ENCODE results near the gene MGAM2. TPM values are rescaled to one million over a fixed set of nuclear protein-coding genes. Genes with fewer than 3 reads are reported as not detected.

The MGAM2 gene
- polyA plus RNA-seq, 3 donors = 0.37 to 0.92 (median 0.67) TPM

DNA sequence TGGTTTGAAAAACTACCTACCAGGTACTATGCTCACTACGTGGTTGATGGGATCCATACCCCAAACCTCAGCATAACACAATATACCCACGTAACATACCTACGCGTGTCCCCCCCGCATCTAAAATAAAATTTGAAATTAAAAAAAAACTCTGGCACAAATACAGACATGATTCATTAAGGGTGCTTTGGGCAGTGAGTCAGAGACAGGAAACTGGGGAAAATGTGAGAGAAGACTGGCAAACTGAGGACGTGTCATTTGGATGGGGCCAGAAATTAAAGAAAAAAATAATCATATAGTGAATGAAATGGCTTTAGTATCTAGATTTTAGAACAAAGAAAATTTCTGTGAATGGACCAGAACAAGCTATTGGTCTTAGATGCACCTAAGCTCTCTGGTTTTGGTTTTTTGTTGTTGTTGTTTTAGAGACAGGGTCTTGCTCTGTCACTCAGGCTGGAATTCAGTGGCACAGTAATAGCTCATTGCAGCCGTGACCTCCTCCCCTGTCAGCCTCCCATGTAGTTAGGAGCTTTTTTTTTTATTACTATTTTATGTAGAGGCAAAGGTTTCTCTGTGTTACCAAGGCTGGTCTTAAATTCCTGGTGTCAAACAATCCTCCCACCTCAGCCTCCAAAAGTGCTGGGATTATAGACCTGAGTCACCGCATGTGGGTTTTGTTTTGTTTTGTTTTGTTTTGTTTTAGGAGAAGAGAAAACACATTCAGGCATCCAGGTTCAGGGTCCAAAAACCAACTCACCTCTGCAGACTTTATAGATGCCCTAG, 152.3 kb downstream of the MGAM2 start:
- no peak for DNase-seq (ENCODE audit: low read depth in 3 of 3, low spot score in 2 of 3)

Other genes with a start within 250 kb of the MGAM2 start
- gene OR9A4, start 195.3 kb upstream of the MGAM2 start, polyA plus RNA-seq (ENCODE audit: insufficient read length in 3 of 3) = not detected
- gene CLEC5A, start 164.7 kb upstream of the MGAM2 start, polyA plus RNA-seq (ENCODE audit: insufficient read length in 3 of 3) = under 1 TPM; 0.14 to 0.26 (median 0.25) TPM
- not detected for gene TAS2R38, start 137.9 kb upstream of the MGAM2 start, polyA plus RNA-seq (ENCODE audit: insufficient read length in 3 of 3)
- 10 to 100 TPM; 13.7 to 25.4 (median 16.9) TPM for gene MGAM, start 115.8 kb upstream of the MGAM2 start, polyA plus RNA-seq (ENCODE audit: insufficient read length in 3 of 3)
- not detected for gene PRSS58, start 146.3 kb downstream of the MGAM2 start, polyA plus RNA-seq (ENCODE audit: insufficient read length in 3 of 3)

Measured in right renal cortex interstitium (tissue), 3 donors.